Skeletal muscle satellite cell (primary cell): ENCODE data around the gene PDE2A. TPM values are rescaled to one million over a fixed set of nuclear protein-coding genes. Genes with fewer than 3 reads are reported as not detected.

Source experiments
- H3K27me3 ChIP-seq: 2 replicates; pipeline ENCODE4 v1.7.0; 2013; ENCODE audit warnings: low read length; ENCODE audit not compliant: control insufficient read depth, insufficient read depth
- H3K36me3 ChIP-seq: 2 replicates; pipeline ENCODE4 v1.7.0; 2013; ENCODE audit warnings: mild to moderate bottlenecking, control low read depth, low read length; ENCODE audit not compliant: insufficient read depth
- H3K4me1 ChIP-seq: 2 replicates; pipeline ENCODE4 v1.7.0; 2013; ENCODE audit warnings: low read length; ENCODE audit not compliant: control insufficient read depth, insufficient read depth
- H3K4me2 ChIP-seq: 2 replicates; pipeline ENCODE4 v1.7.0; 2013; ENCODE audit warnings: mild to moderate bottlenecking, low read length
- H3K4me3 ChIP-seq: 2 replicates; pipeline ENCODE4 v1.7.0; 2013; ENCODE audit warnings: low read length
- H3K9ac ChIP-seq: 2 replicates; pipeline ENCODE4 v1.7.0; 2013; ENCODE audit warnings: mild to moderate bottlenecking, low read depth, low read length, moderate library complexity
- H3K9me3 ChIP-seq: replicated peaks from 2 replicates; pipeline ENCODE4 v1.7.0; 2013; ENCODE audit warnings: mild to moderate bottlenecking, control low read depth, low read length
- total RNA-seq: library from RNA; depleted of rRNA; stranded (reverse); fragments of >200 nt; gene quantifications from 2 replicates; pipeline ENCODE4 v1.2.3, GENCODE V29; 2012; rRNA removed

Gene PDE2A
- total RNA-seq, result 0.66 and 0.76 TPM in 2 replicates

GRCh38 chr11:72673943-72674828 is at the start of gene PDE2A:
TSS of gene PDE2A (minus strand) at chr11:72674422. CDS start at chr11:72674207, 215 bp downstream.
- H3K9ac ChIP-seq, result no peak within 1 kb of the TSS
- no peak within 1 kb of the TSS for H3K4me3 ChIP-seq

DNA sequence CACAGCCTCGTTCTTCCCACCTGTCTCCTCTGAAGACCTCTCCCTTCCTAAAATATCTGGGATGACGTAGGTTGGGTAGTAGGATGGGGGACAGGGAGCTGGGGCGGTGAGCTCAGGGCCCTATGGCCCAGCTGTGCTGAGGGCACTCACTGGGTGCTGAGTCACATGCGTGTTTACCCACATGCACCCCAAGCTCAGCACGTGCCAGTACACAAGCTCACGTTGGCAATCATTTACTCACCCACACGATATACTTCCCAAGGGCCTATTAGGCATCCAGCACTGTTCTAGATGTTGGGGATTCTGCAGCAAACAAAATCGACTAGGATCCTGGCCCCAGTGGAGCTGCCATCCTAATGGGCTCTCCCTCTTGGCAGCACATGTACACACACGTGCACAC is 49.3 kb upstream of the PDE2A start:
- no peaks in the 10 kb centered on the region for H3K27me3 ChIP-seq
- no peaks in the 10 kb centered on the region for H3K9me3 ChIP-seq
- H3K4me2 ChIP-seq, result no peak overlapping the region
- H3K4me1 ChIP-seq, result peaks cover 31% of the 10 kb centered on the region
- H3K36me3 ChIP-seq, result no peaks in the 10 kb centered on the region
- H3K4me3 ChIP-seq, result no peak overlapping the region
- H3K9ac ChIP-seq, result no peak overlapping the region

More at GRCh38 chr11:72673943-72674828, at the start of gene PDE2A:
- Histone ChIP-seq H3K4me2 (no peak within 1 kb of the TSS), H3K9me3 (no peaks in the 10 kb centered on the region), H3K4me1 (no peaks in the 10 kb centered on the region), H3K36me3 (no peaks in the 10 kb centered on the region), H3K27me3 (peaks cover 95% of the 10 kb centered on the region)

DNA sequence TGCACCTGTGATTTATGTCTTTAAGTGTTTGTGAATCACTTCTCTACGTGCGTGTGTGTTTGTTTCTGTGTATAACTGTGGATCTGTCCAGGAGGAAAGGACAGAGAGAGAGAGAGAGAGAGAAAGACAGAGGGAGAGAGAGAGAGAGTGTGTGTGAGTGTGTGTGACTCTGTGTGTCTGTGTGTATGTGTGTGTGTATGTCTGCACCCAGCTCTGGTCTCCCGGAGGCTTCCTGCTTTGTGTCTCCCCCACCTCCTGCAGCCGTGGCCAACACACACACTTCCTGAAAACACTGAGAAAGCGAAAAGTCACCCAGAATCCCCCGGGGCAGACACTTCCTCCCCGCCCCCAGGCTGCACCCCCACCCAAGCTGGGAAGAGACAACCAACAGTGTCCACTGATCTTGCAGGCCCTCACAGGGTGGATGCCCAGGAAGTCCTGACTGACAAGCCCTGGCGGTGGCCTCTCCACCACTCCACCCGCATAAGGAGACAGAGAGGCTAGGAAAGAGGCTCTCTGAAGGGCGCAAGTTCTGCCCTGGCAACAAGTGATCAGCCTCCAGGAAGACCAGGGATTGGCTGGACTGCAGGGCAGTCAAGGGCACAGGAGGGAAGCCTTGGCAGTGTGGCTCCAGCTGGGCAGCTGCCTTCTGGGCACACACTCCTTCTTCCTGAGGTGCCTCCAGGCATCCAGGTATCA is 48.0 kb upstream of the PDE2A start:
- H3K9ac ChIP-seq, result peak overlapping the region; percentile 86
- H3K4me1 ChIP-seq, result peaks cover 31% of the 10 kb centered on the region
- no peaks in the 10 kb centered on the region for H3K27me3 ChIP-seq
- H3K4me2 ChIP-seq, result peak overlapping the region; percentile 99
- H3K9me3 ChIP-seq, result no peaks in the 10 kb centered on the region
- H3K4me3 ChIP-seq, result peak overlapping the region; percentile 80
- no peaks in the 10 kb centered on the region for H3K36me3 ChIP-seq

DNA sequence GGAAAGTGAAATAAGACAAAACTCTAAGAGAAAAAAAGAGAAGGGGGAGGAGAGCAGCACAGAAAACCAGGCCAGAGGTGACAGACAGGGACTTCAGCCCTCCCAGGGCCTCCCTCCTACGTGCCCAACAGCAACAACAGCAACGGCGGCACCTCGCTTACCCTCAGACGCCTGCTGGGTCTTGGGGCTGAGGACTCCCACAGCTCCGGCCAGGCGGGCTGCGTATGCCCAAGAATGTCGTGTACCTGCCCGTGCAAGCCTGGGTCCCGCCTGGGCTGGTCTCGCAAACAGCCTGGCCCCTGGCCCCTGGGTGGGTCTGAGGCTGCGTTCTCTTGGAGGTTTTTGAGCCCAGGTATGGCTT is 47.4 kb upstream of the PDE2A start:
- Histone ChIP-seq H3K9me3 (no peaks in the 10 kb centered on the region), H3K9ac (peak overlapping the region; percentile 86), H3K4me2 (peak overlapping the region; percentile 99), H3K4me3 (peak overlapping the region; percentile 80), H3K27me3 (no peaks in the 10 kb centered on the region), H3K36me3 (no peaks in the 10 kb centered on the region), H3K4me1 (peaks cover 31% of the 10 kb centered on the region)

DNA sequence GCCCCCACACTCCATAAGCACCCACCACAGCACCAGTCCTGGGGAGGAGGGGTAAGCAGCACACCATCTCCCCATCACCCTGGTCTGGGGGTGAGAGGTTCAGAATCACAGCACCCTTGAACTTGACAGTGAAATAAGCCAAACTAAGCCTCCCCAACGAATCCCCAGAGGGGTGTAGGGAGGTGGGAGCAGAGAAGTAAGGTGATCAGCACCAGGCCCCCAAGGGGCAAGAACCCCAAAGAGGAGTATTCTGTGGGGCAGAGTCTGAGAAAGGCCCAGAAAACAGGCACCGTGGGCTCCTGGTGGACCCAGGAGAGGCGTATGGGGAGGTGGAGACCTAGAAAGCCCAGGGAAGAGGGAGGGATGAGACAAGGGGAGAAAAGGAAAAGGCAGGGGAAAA is 47.1 kb upstream of the PDE2A start:
- Histone ChIP-seq H3K4me3 (peak overlapping the region; percentile 80), H3K27me3 (no peaks in the 10 kb centered on the region), H3K9me3 (no peaks in the 10 kb centered on the region), H3K9ac (peak overlapping the region; percentile 86), H3K4me1 (peaks cover 31% of the 10 kb centered on the region), H3K36me3 (no peaks in the 10 kb centered on the region), H3K4me2 (peak overlapping the region; percentile 99)

GRCh38 chr11:72720784-72721183 is 46.6 kb upstream of the PDE2A start:
- Histone ChIP-seq H3K36me3 (no peaks in the 10 kb centered on the region), H3K9ac (peak overlapping the region; percentile 86), H3K9me3 (no peaks in the 10 kb centered on the region), H3K27me3 (no peaks in the 10 kb centered on the region), H3K4me1 (peaks cover 31% of the 10 kb centered on the region), H3K4me2 (peak overlapping the region; percentile 99), H3K4me3 (peak overlapping the region; percentile 80)

DNA sequence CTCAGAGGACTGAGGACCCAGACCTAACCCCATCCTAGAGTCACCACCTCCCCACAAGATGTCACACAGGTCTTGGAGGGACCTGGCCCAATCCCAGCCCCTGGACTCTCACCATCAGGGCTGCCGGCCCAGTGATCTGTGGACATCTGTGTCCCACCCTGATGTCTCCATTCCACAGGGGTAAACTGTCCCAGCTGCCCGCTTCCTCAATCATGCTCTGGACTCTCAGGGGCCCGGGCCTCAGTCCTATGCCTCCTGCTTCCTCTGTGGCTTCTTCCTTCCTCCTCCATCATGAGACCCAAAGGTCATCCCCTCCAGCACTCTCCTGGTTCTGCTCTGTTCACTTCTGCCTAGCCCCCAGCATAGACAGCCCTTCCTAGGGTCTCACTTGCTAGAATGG is 45.8 kb upstream of the PDE2A start:
- Histone ChIP-seq H3K4me1 (peaks cover 31% of the 10 kb centered on the region), H3K27me3 (no peaks in the 10 kb centered on the region), H3K4me3 (peak overlapping the region; percentile 80), H3K4me2 (peak overlapping the region; percentile 99), H3K9me3 (no peaks in the 10 kb centered on the region), H3K9ac (peak overlapping the region; percentile 14), H3K36me3 (no peaks in the 10 kb centered on the region)

DNA sequence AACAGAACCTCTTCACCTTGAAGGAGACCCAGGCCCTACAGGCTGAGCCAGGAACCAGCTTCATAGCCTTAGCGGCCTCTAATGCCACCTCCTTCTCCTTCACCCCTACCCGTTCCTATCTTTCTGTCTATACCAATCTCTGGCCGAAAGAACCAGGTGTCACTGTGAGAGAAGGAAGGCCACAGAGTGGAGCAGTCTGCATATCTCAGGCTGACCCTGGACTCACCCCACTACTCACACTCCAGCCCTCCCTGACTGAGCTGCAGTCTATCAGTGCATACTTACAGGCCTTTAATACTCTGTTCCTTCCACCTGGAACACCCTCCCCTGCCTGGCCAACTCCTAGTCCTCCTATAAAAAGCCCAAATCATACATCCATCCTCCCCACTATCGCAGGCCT is 45.3 kb upstream of the PDE2A start:
- peaks cover 31% of the 10 kb centered on the region for H3K4me1 ChIP-seq
- peaks cover 2% of the 10 kb centered on the region for H3K36me3 ChIP-seq
- peak overlapping the region; percentile 14 for H3K9ac ChIP-seq

DNA sequence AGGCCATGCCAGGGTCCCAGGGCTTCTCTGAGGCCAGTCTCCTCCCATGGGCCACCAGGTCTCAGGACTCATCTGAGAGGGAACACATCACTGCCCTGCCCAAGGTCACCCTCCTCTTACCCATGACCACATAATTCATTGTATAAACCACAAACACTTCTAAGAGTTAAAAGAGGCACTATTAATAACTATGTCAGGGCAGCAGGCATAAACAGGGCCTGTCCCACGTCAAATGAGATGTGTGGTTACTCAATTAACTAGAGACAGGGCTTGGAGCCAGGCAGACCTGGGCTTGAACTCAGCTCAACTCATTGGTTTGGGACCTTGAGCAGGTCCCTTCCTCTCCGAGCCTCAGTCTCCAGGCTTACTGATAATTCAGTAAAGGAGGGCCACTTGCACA is 44.9 kb upstream of the PDE2A start:
- Histone ChIP-seq H3K9me3 (no peaks in the 10 kb centered on the region), H3K27me3 (no peaks in the 10 kb centered on the region), H3K4me1 (peaks cover 31% of the 10 kb centered on the region), H3K36me3 (peaks cover 2% of the 10 kb centered on the region), H3K9ac (no peak overlapping the region), H3K4me3 (no peak overlapping the region), H3K4me2 (peak overlapping the region; percentile 99)

More for the DNA sequence above, 45.3 kb upstream of the PDE2A start:
- Histone ChIP-seq H3K27me3 (no peaks in the 10 kb centered on the region), H3K4me2 (peak overlapping the region; percentile 99), H3K9me3 (no peaks in the 10 kb centered on the region), H3K4me3 (no peak overlapping the region)

DNA sequence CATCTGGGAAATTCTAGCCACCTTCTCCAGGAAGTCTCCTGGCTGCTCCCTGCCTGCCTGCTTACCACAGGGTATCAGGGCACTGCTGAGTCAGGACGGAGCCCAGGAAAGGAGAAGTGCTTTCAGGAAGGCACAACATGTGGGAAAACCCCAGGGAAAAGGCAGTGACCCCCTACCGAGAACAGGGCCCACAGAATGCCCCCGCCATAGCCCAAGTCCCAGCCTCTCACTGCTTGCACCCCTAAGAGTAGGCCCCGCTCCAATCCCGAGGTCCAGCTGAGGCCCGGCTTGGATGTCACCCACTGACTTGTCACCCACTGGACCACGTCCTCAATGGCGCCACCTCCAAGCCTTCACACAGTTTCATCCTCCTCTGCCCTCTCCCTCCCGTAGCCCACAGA is 43.9 kb upstream of the PDE2A start:
- Histone ChIP-seq H3K9me3 (no peaks in the 10 kb centered on the region), H3K4me2 (no peak overlapping the region), H3K36me3 (peaks cover 2% of the 10 kb centered on the region), H3K4me3 (no peak overlapping the region), H3K27me3 (no peaks in the 10 kb centered on the region), H3K9ac (no peak overlapping the region), H3K4me1 (peaks cover 31% of the 10 kb centered on the region)

GRCh38 chr11:72716788-72717435 is 42.7 kb upstream of the PDE2A start:
- Histone ChIP-seq H3K9me3 (no peaks in the 10 kb centered on the region), H3K9ac (no peak overlapping the region), H3K4me1 (peaks cover 24% of the 10 kb centered on the region), H3K4me3 (no peak overlapping the region), H3K27me3 (no peaks in the 10 kb centered on the region), H3K36me3 (peaks cover 2% of the 10 kb centered on the region), H3K4me2 (no peak overlapping the region)
